ENCODE results near the gene ADAM8. TPM values are rescaled to one million over a fixed set of nuclear protein-coding genes. Genes with fewer than 3 reads are reported as not detected.

ADAM8 gene
- polyA plus RNA-seq, 1 donor (not counting 4 experiments of a cell fraction or from before 2014, with no cell fraction given), result 42.0 TPM

- Histone ChIP-seq H3K27me3 (ENCODE audit: control insufficient read depth, extremely low read depth, insufficient read depth, low read length) (no peaks in the 10 kb centered on the region), H3K36me3 (ENCODE audit: control insufficient read depth in 2 of 2, extremely low read depth in 1 of 2, insufficient read depth in 2 of 2, low read length in 2 of 2) (peaks cover 29 to 42% of the 10 kb centered on the region in 2 experiments), H3K9me1 (ENCODE audit: control insufficient read depth, extremely low read depth, insufficient read depth, low read length) (peaks cover 2% of the 10 kb centered on the region), H2AFZ (ENCODE audit: control insufficient read depth, low read length) (no peak overlapping the region), H3K4me3 (ENCODE audit: control insufficient read depth in 2 of 3, extremely low read depth in 1 of 3, insufficient read depth in 2 of 3, low read depth in 1 of 3, low read length in 3 of 3) (no peak overlapping the region), H3K4me1 (ENCODE audit: control insufficient read depth, extremely low read depth, insufficient read depth, low read length) (peaks cover 14% of the 10 kb centered on the region), H3K27ac (ENCODE audit: control insufficient read depth, insufficient read depth, low read length) (no peak overlapping the region), H3K4me2 (ENCODE audit: control insufficient read depth, extremely low read depth, insufficient read depth, low read depth, low read length) (no peak overlapping the region), H4K20me1 (ENCODE audit: control insufficient read depth, extremely low read depth, insufficient read depth, low read length) (no peaks in the 10 kb centered on the region), H3K9ac (ENCODE audit: control insufficient read depth, extremely low read depth, insufficient read depth, low read length) (no peak overlapping the region), H3K79me2 (ENCODE audit: control insufficient read depth, insufficient read depth, low read length) (peaks cover 2% of the 10 kb centered on the region), H3K9me3 (ENCODE audit: control insufficient read depth, low read depth, low read length) (no peaks in the 10 kb centered on the region)
- no peak for FAIRE-seq
- no peak for TF ChIP-seq EZH2 (IDR thresholded peaks at IDR 0.05; ENCODE audit: low read length)
- no peak for TF ChIP-seq CTCF (optimal IDR thresholded peaks at IDR 0.05 in 1 of 3, IDR thresholded peaks at IDR 0.05 in 1 of 3, conservative IDR thresholded peaks at IDR 0.05 in 1 of 3; ENCODE audit: extremely low read depth in 1 of 3, insufficient read depth in 2 of 3, low read length in 3 of 3)
- no peak for DNase-seq (ENCODE audit: low read depth, low spot score)
- dilution Hi-C loops (cut with MboI; ENCODE audit: extremely low pct_ligation_motif_present, low sequenced_read_pairs), result no loop called here
These were observed 20.8 kb upstream of the ADAM8 start for GRCh38 chr10:133297504-133297903.

GRCh38 chr10:133295426-133296320 is 19.0 kb upstream of the ADAM8 start:
- DNase-seq (ENCODE audit: low read depth, low spot score), result no peak
- no peak overlapping the region for H3K4me3 ChIP-seq (ENCODE audit: control insufficient read depth in 2 of 3, extremely low read depth in 1 of 3, insufficient read depth in 2 of 3, low read depth in 1 of 3, low read length in 3 of 3)
- TF ChIP-seq EZH2 (IDR thresholded peaks at IDR 0.05; ENCODE audit: low read length) (no peak), CTCF (optimal IDR thresholded peaks at IDR 0.05 in 1 of 3, IDR thresholded peaks at IDR 0.05 in 1 of 3, conservative IDR thresholded peaks at IDR 0.05 in 1 of 3; ENCODE audit: extremely low read depth in 1 of 3, insufficient read depth in 2 of 3, low read length in 3 of 3) (no peak)

More at GRCh38 chr10:133295426-133296320, 19.0 kb upstream of the ADAM8 start:
- Histone ChIP-seq H2AFZ (ENCODE audit: control insufficient read depth, low read length) (no peak overlapping the region), H3K4me2 (ENCODE audit: control insufficient read depth, extremely low read depth, insufficient read depth, low read depth, low read length) (no peak overlapping the region), H3K36me3 (ENCODE audit: control insufficient read depth in 2 of 2, extremely low read depth in 1 of 2, insufficient read depth in 2 of 2, low read length in 2 of 2) (peaks cover 27 to 42% of the 10 kb centered on the region in 2 experiments), H4K20me1 (ENCODE audit: control insufficient read depth, extremely low read depth, insufficient read depth, low read length) (no peaks in the 10 kb centered on the region), H3K9me1 (ENCODE audit: control insufficient read depth, extremely low read depth, insufficient read depth, low read length) (peaks cover 2% of the 10 kb centered on the region), H3K9ac (ENCODE audit: control insufficient read depth, extremely low read depth, insufficient read depth, low read length) (no peak overlapping the region), H3K79me2 (ENCODE audit: control insufficient read depth, insufficient read depth, low read length) (no peaks in the 10 kb centered on the region), H3K27ac (ENCODE audit: control insufficient read depth, insufficient read depth, low read length) (no peak overlapping the region), H3K27me3 (ENCODE audit: control insufficient read depth, extremely low read depth, insufficient read depth, low read length) (no peaks in the 10 kb centered on the region), H3K4me1 (ENCODE audit: control insufficient read depth, extremely low read depth, insufficient read depth, low read length) (peaks cover 16% of the 10 kb centered on the region), H3K9me3 (ENCODE audit: control insufficient read depth, low read depth, low read length) (no peaks in the 10 kb centered on the region)
- FAIRE-seq, result no peak
- dilution Hi-C loops (cut with MboI; ENCODE audit: extremely low pct_ligation_motif_present, low sequenced_read_pairs), result no loop called here

Data from keratinocyte (primary cell).